ENCODE results near the gene MRPS6.

The MRPS6 gene

DNA sequence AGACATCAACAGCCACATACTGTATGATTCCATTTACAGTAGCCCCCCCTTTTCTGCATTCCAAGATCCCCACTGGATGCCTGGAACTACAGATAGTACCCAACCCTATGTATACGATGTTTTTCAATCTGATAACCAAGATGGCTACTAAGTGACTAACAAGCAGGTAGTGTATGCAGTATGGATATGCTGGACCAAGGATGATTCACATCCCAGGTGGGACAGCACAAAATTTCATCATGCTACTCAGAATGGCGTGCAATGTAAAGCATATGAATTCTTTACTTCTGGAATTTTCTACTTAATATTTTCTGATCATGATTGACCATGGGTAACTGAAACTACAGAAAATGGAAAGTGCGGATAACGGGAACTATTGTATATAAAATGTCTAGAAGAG is 30.0 kb upstream of the MRPS6 start:
- no peak for DNase-seq
- TF ChIP-seq GATA1 (IDR thresholded peaks at IDR 0.05; ENCODE audit: low read depth, low read length) (no peak), POLR2A (IDR thresholded peaks at IDR 0.05; ENCODE audit: low read length) (no peak)

DNA sequence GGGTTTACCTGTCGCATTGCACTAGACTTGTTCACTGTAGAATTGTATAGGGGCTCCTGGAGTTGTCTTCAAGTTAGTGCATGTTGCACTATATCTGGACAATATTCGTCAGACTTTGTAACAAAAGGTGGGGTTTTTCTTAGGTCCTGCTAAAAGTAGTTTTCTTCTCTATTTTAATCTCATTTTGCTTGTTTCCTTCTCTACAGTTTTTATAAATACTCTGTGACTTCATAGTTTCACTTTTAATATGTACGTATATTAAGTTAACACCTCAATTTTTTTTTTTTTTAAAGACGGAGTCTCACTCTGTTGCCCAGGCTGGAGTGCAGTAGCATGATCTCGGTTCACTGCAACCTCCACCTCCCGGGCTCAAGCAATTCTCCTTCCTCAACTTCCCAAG is 26.5 kb upstream of the MRPS6 start:
- DNase-seq, result no peak
- no peak for TF ChIP-seq POLR2A (IDR thresholded peaks at IDR 0.05; ENCODE audit: low read length)
- TF ChIP-seq GATA1 (IDR thresholded peaks at IDR 0.05; ENCODE audit: low read depth, low read length), result no peak

DNA sequence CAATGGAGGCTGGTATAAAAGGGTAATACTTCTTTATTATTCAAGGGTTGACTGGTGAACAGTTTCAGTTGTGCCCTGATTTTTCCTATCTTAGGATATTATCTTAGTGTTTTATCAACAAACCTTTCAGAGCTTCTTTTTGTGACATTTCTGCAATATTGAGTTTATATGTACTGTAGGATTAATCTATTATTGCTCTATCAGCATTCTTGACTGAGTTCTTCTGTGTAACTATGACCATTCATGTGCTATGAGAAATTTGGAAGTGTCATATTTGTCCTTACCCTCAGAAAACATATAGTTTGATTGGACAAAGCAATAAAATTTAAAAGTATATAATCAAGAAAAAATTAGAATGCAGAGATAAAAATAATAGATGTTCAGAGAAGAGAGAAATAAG is 25.5 kb upstream of the MRPS6 start:
- no peak for DNase-seq
- TF ChIP-seq GATA1 (IDR thresholded peaks at IDR 0.05; ENCODE audit: low read depth, low read length) (no peak), POLR2A (IDR thresholded peaks at IDR 0.05; ENCODE audit: low read length) (no peak)

DNA sequence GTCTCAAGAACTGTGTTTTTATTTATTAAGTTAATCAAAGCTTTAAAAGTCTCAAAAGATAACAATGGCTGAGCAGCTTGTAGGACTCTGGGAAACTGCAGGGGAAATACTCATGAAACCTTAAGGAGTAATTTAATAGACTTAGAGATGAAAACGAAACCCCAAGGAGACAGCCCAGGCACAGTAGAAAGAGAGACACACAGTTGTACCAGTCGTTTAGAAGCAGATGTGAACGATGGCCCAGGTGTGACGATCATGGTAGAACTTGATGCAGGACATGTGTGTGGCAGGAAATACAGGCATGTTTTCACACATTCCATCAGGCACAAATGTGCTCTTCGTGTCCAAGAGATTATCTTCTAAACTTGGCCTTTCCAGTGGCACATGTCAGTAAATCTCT is 21.2 kb upstream of the MRPS6 start:
- no peak for TF ChIP-seq GATA1 (IDR thresholded peaks at IDR 0.05; ENCODE audit: low read depth, low read length)
- no peak for TF ChIP-seq POLR2A (IDR thresholded peaks at IDR 0.05; ENCODE audit: low read length)
- no peak for DNase-seq

DNA sequence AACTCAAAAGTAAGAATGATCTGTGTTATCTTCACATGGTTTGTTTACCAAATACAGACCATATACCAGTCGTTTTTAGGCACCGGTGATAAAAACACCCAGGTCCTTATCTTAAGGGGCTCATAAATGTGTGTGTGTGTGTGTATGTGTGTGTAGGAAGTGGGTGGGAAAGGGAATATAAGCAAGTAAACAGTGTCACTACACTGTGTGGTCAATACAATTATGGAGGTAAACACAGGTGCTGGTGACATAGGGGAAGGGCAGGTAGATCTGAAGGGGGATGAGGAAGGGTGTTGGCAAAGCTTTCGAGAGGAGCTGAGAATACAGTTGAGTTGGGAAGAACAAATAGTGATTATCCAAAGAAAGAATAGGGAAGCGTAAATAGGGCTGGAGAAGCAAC is 19.1 kb upstream of the MRPS6 start:
- TF ChIP-seq GATA1 (IDR thresholded peaks at IDR 0.05; ENCODE audit: low read depth, low read length) (no peak), POLR2A (IDR thresholded peaks at IDR 0.05; ENCODE audit: low read length) (no peak)

DNA sequence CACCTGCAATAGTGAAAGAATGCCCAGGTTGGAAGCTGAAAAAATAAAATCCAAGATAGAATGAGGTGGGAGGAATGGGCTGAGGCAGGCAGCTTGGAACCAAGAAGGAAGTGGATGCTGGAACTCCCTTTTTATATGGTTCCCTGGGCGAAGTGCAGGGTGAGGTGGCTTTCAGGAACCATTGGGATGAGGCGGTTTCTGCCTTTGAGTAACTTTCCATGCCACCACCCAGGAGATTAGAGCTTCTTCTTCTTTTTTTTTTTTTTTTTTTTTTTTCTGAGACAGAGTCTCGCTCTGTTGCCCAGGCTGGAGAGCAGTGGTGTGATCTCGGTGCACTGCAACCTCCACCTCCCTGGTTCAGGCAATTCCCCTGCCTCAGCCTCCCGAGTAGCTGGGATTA is 17.8 kb upstream of the MRPS6 start:
- no peak for TF ChIP-seq POLR2A (IDR thresholded peaks at IDR 0.05; ENCODE audit: low read length)
- TF ChIP-seq GATA1 (IDR thresholded peaks at IDR 0.05; ENCODE audit: low read depth, low read length), result no peak
- DNase-seq, result no peak

More for the DNA sequence above, 19.1 kb upstream of the MRPS6 start:
- DNase-seq, result no peak

DNA sequence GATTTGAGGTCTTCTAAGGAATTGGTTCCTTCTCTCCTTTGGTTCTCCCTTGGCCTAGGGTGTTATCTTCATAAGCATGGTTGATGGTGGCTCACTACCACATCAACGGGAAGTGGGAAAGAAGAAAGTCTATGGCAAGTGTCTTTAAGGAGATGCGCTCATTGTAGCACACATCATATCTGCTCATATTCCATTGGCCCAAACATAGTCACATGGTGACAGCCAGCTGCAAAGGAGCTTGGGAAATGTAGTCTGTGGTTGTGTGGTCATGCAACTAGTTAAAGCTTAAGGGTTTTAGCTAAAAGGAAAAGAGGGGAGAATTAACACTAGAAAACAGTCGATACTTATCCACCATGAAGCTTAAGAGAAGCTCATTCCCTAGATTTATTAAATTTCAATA is 11.4 kb upstream of the MRPS6 start:
- TF ChIP-seq GATA1 (IDR thresholded peaks at IDR 0.05; ENCODE audit: low read depth, low read length) (no peak), POLR2A (IDR thresholded peaks at IDR 0.05; ENCODE audit: low read length) (no peak)
- DNase-seq, result peak in 1 of 2 experiments; percentile 21

DNA sequence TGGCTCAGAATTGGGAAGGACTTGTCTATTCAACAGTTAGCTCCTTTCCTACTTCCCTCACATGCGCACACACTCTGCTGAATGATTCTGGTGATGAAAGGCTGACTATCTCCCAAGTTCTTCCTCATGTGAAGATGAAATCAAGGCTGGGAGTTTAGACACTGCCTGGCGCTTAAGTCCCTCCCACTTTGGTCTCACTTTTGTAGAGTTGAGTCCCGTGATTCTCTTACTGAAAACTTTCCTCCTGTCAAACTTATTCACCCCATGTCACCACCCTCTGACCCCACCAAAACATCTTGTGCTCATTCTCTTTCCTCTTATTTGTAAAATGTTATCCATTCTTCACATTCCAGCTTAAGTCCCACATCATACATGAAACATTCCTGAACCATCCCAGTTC is 8.4 kb upstream of the MRPS6 start:
- TF ChIP-seq GATA1 (IDR thresholded peaks at IDR 0.05; ENCODE audit: low read depth, low read length), result no peak
- TF ChIP-seq POLR2A (IDR thresholded peaks at IDR 0.05; ENCODE audit: low read length), result no peak
- no peak for DNase-seq

DNA sequence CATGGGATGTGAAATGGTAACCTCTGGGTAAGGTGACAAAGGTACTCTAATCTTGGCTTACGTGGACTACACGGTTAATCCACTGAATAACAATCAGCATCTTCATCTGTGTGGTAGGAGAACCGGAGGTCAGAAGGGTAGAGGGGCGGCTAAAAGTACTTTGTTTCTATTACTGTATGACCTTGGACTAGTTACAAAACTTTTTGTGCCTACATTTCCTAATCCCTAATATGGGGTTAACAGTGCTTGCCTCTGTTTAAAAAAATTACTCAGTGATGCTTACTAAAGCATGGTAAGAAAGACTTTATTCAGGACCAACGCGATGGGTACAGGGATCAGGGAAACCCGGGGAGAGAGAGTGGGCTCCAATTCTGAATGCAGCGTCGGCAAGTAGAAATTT is 1.7 kb upstream of the MRPS6 start:
- TF ChIP-seq GATA1 (IDR thresholded peaks at IDR 0.05; ENCODE audit: low read depth, low read length) (no peak), POLR2A (IDR thresholded peaks at IDR 0.05; ENCODE audit: low read length) (no peak)
- no peak for DNase-seq

DNA sequence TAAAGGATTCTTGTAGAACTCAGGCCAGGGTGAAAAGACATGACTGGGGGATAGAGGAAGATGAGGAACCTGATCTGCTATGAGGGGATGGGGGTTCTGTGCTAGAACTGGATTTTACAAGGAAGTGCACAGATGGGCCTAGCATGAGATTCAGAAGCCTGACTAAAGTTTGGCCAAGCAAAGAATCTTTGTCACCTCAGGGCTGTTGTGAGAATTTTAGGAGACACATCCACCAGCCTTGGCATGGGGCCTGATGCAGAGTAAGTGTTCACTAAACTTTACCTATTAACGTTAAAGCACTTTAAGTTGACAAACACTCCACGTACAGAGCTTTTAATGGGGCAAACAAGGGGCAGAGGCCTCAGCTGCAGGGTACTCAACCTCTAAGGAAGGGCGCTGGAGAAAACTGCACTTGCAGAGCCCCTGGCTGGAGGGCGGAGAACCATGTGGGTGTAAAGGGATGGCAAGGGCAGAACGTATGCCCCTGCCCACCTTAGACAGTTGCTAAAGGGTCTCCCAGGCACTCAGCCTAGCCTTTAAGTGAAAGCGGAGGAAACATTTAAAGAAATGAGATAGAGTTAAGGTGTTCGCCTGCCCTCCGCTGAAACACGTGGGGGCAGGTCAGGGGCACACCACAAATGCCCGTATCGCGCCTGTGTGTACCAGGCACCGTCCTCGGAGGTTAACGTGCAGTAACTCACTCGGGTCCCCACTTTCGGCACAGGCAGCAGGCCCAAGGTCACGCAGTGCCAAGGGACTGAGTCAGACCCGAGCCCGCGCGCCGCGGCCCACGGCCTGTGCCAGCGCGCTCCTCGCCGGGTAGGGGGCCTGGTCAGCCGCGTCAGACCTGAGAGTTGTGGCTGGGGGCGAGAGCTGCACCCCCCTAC is 990 bp upstream of the MRPS6 start:
- no peak for DNase-seq
- no peak for TF ChIP-seq GATA1 (IDR thresholded peaks at IDR 0.05; ENCODE audit: low read depth, low read length)
- TF ChIP-seq POLR2A (IDR thresholded peaks at IDR 0.05; ENCODE audit: low read length), result no peak

DNA sequence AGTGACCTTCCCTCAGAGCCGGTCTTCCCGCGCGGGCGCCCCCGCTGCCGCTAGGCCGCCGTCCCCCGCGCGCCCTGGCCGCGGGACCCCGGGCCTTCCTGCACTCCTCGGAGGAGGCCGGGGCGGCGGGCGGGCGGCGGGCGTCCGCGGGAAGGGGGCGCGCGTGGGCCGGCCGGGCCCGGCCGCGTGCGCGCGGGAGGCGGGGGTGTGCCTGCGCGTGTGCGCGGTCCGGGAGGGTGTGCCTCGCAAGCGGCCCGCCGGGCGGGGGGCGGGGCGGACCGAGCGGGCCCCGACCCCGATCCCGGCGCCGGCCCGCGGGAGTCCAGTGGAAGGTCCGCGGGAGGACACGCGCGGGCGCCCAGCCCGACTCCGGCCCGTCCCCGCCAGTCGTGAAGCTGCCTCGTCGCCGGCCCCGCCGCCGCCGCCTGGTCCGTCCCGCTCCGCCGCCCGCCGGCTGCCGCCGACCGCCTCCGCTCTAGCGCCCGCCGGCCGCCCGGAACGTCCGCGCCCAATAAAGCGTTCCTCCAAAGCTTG is 438 bp downstream of the MRPS6 start:
- DNase-seq, result peak; percentile 75 to 81
- no peak for TF ChIP-seq POLR2A (IDR thresholded peaks at IDR 0.05; ENCODE audit: low read length)
- TF ChIP-seq GATA1 (IDR thresholded peaks at IDR 0.05; ENCODE audit: low read depth, low read length), result no peak

DNA sequence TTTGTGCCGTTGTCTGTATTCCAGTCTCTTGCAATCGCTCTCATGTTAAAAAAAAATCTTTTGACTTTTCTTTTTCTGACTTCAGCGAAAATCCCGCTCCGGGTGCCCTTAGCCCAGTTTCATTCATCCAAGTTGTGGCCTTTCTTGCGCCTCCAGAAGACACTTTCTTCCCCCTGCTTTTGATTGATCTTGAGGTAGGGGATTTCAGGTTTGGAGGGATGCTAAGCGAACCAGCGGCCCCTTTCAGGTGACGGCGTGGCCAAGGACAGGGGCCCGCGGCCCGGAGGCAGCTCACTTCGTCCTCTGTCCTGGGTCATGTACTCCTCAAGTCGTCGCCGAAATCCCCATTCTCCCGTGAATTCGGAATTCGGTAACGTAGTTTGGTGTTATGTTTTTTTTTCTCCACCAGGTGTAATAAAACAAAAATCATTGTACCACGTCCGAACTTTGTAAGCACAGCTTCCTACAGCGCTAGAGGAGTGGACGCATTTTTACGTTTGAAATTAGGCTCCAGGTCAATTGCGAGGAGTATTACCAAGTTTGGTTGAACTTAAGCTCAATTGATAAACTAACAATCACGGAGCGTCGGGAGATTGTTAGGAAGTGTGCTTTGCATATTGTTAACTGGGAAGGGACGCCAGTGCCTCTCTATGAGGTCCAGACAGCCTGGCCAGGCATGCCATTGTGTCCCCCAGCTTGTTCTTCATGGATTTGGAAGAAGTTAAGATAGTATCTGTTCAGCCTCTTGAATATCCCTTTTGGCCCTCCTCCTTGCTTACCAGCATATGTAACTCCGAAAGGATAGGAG is 1.1 kb downstream of the MRPS6 start:
- TF ChIP-seq POLR2A (IDR thresholded peaks at IDR 0.05; ENCODE audit: low read length) (no peak), GATA1 (IDR thresholded peaks at IDR 0.05; ENCODE audit: low read depth, low read length) (no peak)
- peak; percentile 47 to 53 for DNase-seq

DNA sequence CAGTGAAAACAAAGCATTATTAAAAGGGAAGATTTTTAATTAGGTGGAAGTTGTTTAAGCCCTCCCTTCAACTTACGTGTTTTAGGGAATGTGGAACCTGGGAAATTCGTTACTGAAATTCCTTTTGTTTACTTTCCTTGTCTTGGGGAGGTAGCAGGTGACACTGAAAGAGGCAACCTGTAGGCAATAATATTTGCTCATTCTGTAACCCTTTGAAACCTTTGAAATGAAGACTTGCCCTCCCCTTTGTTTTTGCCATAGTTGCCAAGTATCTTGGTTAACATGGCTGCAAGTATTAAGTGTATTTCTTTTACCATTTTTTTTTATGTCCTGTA is 1.7 kb downstream of the MRPS6 start:
- peak in 1 of 2 experiments; percentile 32 for DNase-seq
- TF ChIP-seq GATA1 (IDR thresholded peaks at IDR 0.05; ENCODE audit: low read depth, low read length), result no peak
- TF ChIP-seq POLR2A (IDR thresholded peaks at IDR 0.05; ENCODE audit: low read length), result no peak
